ENCODE measurements around the gene COL5A1.

- TF ChIP-seq POLR2AphosphoS5 (IDR thresholded peaks at IDR 0.05; ENCODE audit: low read depth, low read length) = no peak
- TF ChIP-seq REST (IDR thresholded peaks at IDR 0.05; ENCODE audit: insufficient read depth in 1 of 2, low read depth in 2 of 2, low read length in 2 of 2) = no peak
- TF ChIP-seq SIN3A (IDR thresholded peaks at IDR 0.05; ENCODE audit: borderline replicate concordance, insufficient read depth, low read length) = no peak
- no peak for TF ChIP-seq TAF1 (IDR thresholded peaks at IDR 0.05; ENCODE audit: borderline replicate concordance, insufficient read depth, low read length)
- no peak for TF ChIP-seq FOXP2 (optimal IDR thresholded peaks at IDR 0.05; ENCODE audit: borderline replicate concordance, extremely low read depth, extremely low read length, insufficient read depth)
Measured at GRCh38 chr9:134816264-134816663, 174.7 kb downstream of the COL5A1 start.

Data from PFSK-1 (cell line).